SK-N-SH (cell line): ENCODE measurements around the gene N4BP2L2.

Experiments
- CTCF ChIP-seq: fragments of 200-600 bp; sonication (generic); IDR thresholded peaks from 2 replicates; pipeline ENCODE4 v1.6.1; 2017; ENCODE audit warnings: antibody characterized with exemption, mild to moderate bottlenecking, moderate library complexity
- ELF1 ChIP-seq: IDR thresholded peaks from 2 replicates; pipeline ENCODE4 v1.4.0; 2012
- EP300 ChIP-seq, 2 experiments: IDR thresholded peaks; 2 replicates each; pipeline versions ENCODE4 v1.4.0 to v1.6.1; 2012; ENCODE audit warnings: borderline replicate concordance in 1 of 2, low read depth in 1 of 2, low read length in 1 of 2
- GABPA ChIP-seq: IDR thresholded peaks from 2 replicates; pipeline ENCODE4 v1.4.0; 2012; ENCODE audit warnings: low read depth, mild to moderate bottlenecking
- JUND ChIP-seq: IDR thresholded peaks from 2 replicates; pipeline ENCODE4 v1.4.0; 2012
- MAX ChIP-seq: IDR thresholded peaks from 2 replicates; pipeline ENCODE4 v1.4.0; 2012; ENCODE audit warnings: low read depth
- MXI1 ChIP-seq: IDR thresholded peaks from 2 replicates; pipeline ENCODE4 v1.6.1; 2012; ENCODE audit warnings: mild to moderate bottlenecking, low read depth, low read length, improper control_type of control experiment
- NFIC ChIP-seq: IDR thresholded peaks from 2 replicates; pipeline ENCODE4 v1.4.0; 2012; ENCODE audit warnings: borderline replicate concordance
- NRF1 ChIP-seq: IDR thresholded peaks from 2 replicates; pipeline ENCODE4 v1.6.1; 2012; ENCODE audit warnings: low read depth, mild to moderate bottlenecking, low read length
- PBX3 ChIP-seq: IDR thresholded peaks from 2 replicates; pipeline ENCODE4; 2012
- POLR2AphosphoS5 ChIP-seq: IDR thresholded peaks from 2 replicates; pipeline ENCODE4 v1.6.1; 2012; ENCODE audit warnings: low read depth, low read length
- SMC3 ChIP-seq: IDR thresholded peaks from 2 replicates; pipeline ENCODE4 v1.6.1; 2012; ENCODE audit warnings: low read depth, low read length, improper control_type of control experiment
- USF2 ChIP-seq: fragments of 150-350 bp; IDR thresholded peaks from 2 replicates; pipeline ENCODE4 v1.6.1; 2017; ENCODE audit warnings: antibody characterized with exemption, low read length, low read depth, borderline replicate concordance
- YY1 ChIP-seq: IDR thresholded peaks from 2 replicates; pipeline ENCODE4 v1.4.0; 2012; ENCODE audit warnings: low read depth, mild to moderate bottlenecking

- TF ChIP-seq CTCF (no peak), SMC3 (no peak), YY1 (no peak), NRF1 (no peak), PBX3 (no peak), EP300 (IDR thresholded peaks at IDR 0.05; ENCODE audit: borderline replicate concordance in 1 of 2, low read depth in 1 of 2, low read length in 1 of 2) (no peak), USF2 (no peak), MAX (no peak), GABPA (no peak), NFIC (no peak), MXI1 (no peak), POLR2AphosphoS5 (no peak), JUND (no peak), ELF1 (no peak)
Measured at GRCh38 chr13:32453981-32454380, 84.6 kb downstream of the N4BP2L2 start.
